ENCODE results near the gene CCDC102B.
"Not testable (repeated sequence)": the region's sequence is repeated elsewhere in the genome, so short reads cannot be mapped to it uniquely, and the experiment has no call there.

CCDC102B gene

DNA sequence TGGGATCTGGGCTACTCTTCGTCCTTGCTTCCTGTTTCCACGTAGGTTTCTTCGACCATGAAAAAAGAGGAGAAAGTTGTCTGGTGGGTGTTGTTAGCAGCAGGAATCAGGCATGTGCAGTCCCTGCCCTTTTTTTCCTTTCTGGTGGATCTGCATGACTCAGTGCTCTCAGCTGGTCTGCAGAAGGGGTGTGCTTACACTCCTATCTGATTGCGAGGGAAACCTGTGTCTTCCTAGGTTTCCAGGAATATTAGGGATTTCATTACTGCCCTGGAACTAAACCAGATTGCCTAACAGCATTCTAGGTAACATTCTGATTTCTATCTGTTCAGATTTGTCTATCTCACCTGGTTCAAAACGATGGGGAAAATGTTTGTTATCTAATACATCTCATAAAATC, 174.3 kb downstream of the CCDC102B start:
- DNase-seq (ENCODE audit: low read depth, low spot score), result peak; percentile 60

DNA sequence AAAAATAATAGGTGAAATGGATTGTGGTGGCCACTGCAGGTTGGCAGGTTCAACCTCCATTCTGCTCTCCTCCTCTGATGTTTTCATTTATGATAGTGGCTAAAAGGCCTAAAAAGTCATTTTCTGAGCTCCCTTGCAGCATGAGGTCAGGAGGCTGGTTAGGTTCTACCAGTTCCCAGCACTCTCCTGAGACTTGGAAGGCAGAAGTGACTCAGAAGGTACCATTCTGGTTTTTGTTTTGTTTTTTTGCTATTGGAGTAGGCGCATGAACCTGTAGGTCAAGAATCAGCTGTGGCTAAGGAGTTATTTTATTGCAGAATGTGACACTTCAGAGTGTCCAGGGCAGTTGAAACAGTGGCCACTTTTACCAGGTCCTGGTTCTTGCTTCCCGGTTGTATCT, 181.9 kb downstream of the CCDC102B start:
- DNase-seq (ENCODE audit: low read depth, low spot score), result no peak

DNA sequence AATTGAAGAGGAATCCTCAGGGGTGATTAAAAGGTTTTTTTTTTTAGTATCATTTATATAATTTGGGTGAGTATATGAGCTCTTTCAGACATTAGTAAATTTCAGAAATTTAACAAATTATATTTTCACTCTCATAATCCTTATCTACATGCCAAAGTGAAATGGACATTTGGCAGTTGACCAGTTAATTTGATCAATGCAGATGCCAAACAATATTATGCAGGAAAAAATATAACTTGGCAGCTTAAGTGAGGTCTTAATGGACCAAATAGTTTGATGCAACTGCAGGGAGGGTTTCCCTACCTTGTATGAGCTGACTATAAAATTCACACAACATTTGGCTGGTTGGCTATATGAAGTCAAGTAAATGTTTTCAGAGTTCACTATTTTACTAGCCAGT, 185.2 kb downstream of the CCDC102B start:
- DNase-seq (ENCODE audit: low read depth, low spot score), result no peak

DNA sequence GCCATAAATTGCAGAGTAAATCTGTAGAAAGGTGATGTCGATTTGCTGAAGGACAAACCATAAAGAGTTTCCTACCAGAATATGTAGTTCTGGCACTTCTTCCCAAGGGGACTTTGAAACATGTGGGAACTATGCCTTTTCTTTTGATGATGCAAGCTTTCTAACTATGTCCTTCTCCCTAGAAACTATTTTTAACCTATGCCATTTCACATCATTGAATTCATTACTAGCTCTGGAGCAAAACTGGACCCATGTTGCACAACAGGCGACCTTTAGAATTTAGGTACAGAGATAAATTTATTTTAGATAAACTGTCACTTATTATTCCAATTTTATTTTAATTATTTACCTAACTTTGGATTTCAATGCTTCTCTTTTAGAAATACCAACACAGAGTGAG, 186.5 kb downstream of the CCDC102B start:
- no peak for DNase-seq (ENCODE audit: low read depth, low spot score)

DNA sequence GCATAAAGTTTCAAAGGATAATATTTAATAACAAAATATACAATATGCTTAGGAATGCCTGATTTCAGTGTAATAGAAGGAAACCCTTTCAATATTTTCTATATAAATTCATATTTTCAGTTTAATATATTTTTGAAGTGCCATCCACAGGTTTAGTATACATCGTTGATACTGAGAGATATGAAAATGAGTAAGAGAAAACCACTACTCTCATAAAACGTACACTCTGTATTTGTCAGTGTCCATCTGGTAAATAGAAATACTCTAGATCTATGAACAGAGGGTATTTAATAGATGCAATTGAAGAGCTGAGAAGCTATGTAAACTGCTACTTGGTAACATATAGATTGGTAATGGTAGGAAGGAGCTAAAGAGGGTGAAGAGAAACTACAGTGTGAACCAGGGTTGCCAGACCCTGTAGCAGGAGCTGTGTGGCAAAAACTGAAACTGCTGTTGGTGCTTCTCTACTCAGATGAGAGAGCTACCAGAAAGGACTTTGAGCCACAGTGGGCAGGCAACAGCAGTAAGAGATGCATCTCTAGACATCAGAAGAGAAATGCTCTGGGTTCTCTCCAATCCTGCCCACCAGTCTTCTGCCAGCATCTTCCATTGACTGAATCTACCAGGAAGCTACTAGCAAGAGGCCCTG, 187.4 kb downstream of the CCDC102B start:
- no peak for DNase-seq (ENCODE audit: low read depth, low spot score)

DNA sequence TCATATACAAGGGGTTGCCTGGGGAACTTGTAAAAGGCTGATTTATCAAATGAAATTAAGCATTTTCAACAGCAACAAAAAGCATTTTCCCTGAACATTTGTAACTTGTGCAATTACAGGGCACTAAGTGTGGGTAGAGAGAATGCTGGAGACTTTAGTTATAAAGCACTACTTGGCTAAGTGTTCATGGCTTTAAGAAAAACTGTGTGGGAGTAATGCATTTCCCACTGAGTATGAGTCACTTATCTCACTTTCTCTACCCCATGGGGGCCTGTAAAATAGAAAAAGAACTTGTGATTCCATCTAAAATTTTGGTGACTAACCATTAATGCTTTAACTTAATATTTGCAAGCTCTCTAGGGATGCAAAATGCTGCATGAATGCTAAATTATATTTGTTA, 193.4 kb downstream of the CCDC102B start:
- DNase-seq (ENCODE audit: low read depth, low spot score), result no peak

DNA sequence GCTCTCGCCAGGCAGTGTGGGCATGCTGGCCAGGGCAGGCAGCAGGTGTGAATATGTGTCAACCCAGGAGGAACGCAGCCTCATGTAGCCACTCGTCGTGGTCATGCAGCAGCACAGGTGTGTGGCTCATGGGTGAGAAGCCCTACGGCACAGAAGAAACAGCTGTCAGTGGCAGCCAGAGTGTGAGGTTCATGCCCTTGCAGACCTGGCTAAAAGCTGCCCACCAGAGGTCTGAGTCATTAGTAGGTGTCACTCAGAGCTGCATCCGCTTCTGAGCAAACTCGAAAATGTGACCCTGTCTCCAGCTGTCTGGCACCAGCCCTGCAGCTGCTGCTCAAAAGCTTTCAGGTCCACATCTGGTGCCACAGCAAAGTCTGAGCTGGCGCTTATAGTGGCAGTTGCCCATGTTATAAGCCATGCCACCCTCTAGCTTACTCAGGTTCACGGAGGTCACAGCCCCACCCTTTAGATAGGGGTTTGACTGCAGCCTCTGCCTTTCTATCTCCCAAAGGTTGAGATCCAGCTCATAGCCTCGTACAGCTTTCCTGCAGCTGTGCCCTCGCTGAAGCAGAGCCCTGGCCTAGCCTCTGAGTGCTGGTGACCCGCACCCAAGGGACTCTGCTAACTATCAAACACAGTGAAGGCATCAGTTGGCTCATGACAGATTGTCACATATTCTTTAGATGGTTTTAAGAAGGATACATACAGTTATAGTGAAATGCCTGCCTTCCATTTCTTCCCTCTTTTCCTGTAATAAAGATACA, 195.0 kb downstream of the CCDC102B start:
- DNase-seq (ENCODE audit: low read depth, low spot score), result no peak

DNA sequence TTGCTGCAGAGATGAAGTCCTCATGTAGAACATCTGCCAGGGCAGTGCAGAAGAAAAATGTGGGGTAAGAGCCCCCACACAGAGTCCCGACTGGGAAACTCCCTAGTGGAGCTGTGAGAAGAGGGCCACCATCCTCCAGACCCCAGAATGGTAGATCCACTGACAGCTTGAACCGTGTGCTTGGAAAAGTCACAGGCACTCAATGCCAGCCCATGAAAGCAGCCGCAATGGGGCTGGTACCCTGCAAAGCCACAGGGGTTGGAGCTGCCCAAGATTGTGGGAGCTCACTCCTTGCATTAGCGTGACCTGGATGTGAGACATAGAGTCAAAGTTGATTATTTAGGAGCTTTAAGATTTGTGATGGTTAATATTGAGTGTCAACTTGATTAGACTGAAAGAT, 197.8 kb downstream of the CCDC102B start:
- DNase-seq (ENCODE audit: low read depth, low spot score), result no peak

DNA sequence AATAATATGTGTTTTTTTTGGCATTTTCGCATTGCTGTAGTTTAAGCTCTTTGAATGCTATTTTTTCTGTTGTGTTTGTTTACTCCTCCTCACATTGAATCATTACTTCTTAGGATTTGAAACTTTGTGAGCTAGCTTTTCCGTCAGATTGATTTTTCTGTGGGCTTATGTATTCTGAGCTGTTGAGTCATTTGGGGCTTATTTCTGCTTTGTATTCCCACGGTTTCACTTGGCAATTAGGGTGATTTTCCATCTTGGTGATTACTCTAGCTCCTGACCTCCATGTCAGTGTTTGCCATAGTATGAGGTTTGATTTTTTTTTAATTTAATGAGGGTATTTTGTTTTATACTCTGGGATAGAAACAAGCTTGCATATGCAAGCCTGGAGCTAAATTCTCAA, 200.0 kb downstream of the CCDC102B start:
- no peak for DNase-seq (ENCODE audit: low read depth, low spot score)

DNA sequence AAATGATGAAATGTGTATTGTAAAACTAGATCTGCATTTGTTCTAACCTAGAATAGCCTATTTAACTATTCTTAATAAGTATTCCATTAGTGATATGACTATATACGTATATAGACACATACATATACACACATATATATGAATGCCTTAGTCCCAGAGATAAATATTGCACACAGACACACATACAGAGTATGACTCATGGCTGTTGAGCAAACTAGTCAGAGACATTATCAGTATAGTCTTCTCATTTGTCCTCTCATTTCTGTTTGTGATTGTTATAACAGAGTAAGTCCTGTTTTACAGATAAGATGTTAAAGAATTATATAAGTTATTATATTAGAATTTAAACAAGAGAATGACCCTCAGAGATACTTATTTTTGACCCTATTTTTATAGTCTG, 202.5 kb downstream of the CCDC102B start:
- no peak for DNase-seq (ENCODE audit: low read depth, low spot score)

DNA sequence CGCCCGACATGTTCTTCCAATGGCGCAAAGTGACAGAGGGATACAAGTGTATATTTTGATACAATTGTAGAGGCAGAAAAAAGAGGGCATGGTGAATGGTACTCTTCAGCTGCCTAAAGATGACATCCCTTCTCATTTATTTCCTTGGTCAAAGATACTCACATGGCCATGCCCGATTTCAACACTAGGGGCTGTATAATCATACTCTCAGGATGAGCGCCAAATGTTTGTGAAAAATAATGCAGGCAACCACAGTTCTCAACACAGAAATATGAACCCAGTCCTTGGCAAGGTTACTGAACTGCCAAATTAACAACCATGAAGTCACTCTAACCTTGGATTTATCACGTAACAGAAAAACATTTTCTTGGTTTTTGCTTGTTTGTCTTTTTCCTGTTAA, 204.4 kb downstream of the CCDC102B start:
- no peak for DNase-seq (ENCODE audit: low read depth, low spot score)

DNA sequence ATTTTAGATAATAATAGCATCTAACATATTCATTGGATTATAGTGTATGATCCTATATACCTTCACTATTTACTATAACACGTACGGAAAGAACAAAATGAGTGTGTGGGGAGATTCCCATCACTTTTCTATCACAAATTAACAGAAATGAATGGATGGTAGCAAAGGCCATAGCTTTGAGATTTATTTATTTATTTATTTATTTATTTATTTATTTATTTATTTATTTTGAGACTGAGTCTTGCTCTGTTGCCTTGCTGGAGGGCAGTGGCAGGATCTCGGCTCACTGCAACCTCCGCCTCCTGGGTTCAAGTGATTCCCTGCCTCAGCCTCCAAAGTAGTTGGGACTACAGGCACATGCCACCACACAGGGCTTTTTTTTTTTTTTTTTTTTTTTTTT, 208.3 kb downstream of the CCDC102B start:
- DNase-seq (ENCODE audit: low read depth, low spot score), result not testable (repeated sequence)

DNA sequence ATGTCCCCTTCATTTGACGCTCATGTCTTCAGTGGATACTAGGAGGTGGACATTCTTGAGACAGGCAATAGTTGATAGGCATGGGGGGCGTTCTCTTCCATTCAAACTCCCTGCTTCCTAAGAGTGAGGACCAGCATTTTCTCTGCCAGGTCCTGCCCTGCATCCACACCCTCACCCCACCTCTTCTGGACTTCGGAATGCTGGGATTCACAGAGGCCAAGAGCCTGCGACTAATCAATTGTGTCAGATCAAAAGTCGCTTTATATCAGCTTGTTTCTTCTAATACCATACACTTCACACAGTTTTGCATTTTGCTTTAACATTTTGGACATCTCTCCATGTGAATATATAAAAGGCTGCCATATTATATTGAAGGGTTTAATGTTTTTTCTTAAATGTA, 210.7 kb downstream of the CCDC102B start:
- DNase-seq (ENCODE audit: low read depth, low spot score), result no peak

DNA sequence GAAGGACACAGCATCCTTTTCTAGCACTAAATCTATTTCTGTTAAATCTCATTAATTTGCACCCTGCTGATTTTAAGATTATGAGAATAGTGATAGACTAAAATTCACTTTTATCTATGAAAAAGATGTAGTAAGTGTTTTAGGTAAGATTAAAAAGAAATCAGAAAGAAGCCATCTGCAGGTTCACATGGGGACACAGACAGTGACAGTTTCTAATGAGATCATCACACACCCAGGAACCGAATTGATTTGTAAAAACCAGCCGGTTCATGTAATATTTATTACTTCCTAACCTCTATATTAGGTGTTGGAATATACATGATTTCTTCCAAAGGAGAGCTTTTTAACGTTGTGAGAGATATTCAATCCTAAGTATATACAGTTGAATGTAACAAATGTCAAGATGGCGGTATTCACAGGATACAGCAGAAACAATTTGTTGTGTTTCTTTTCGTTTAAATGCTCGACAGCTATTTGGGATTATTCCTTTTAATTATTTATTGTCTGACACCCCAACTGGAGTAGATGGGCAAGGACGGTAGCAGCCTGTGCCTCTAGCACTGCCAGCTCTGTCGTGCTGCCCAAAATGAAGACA, 223.4 kb downstream of the CCDC102B start:
- DNase-seq (ENCODE audit: low read depth, low spot score), result no peak

DNA sequence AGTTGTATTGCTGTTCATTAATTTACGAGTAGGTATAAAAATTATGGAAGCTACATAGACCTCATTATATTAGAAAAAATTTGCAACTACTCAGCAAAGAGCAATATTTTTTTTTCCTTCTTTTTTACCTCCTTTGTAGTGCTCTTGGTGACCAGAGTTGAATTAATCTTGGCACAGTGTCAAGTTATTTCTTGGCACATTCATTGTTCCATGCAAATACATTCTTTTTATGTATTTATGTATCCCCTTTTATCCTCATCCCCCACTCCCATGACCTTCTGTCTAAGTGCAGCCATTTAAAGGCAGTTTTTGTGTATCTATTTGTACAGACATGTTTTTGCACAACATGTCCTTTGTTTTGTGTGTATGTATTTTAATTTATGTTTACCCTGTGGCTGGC, 224.5 kb downstream of the CCDC102B start:
- no peak for DNase-seq (ENCODE audit: low read depth, low spot score)

DNA sequence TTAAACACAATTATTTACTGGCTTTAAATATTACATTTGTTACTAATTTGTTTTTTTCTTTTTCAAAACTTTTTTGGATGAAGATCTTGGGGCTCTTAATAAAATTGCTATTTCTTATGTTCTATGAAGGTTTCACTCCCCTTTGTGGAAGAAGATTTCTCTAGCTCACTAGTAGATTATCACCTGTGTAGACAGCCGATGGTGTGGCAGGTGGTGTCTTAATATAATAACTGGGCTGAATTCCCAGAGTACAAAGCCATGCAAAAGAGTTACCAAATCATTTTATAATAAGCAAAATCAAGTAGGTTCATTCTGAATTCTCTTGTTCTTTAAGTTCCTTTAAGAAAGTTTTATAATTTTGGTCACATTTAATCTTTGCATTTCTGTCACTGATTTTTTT, 233.7 kb downstream of the CCDC102B start:
- DNase-seq (ENCODE audit: low read depth, low spot score), result no peak

DNA sequence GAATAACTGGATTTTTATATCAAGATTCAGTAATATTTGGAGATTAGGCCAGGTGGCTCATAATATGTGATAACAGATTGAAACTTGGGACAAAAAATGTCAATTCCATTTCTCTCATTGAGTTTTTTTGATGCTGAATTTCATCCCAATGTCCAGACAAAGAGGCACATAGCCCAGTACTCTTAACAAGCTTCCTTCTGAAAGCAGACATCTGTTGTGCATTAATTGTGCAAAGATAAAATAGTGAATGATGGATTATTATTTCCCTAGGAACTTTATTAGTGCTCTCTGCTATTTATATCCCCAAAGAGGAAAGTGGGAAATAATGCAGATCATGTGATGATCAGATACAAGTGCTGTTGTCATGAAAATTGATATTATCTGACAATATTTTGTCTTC, 234.1 kb downstream of the CCDC102B start:
- no peak for DNase-seq (ENCODE audit: low read depth, low spot score)

DNA sequence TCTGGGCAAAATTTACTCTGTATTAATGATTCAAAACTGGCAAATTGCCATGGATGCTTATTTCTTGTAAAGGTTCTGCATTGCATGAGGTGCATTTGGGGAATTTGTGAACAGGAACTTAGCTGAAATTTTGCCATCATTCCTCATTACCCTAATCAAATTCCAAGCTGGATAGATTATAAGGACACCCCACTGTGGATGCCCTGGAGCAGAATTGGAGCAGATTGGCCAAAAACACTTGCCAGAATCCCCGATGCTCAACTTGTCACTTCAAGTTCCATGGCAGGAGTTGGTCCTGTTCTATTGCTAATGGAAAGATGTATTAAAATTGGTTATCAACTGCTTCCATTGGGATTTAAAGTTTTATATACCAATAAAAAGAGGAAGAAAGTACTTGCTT, 237.9 kb downstream of the CCDC102B start:
- no peak for DNase-seq (ENCODE audit: low read depth, low spot score)

DNA sequence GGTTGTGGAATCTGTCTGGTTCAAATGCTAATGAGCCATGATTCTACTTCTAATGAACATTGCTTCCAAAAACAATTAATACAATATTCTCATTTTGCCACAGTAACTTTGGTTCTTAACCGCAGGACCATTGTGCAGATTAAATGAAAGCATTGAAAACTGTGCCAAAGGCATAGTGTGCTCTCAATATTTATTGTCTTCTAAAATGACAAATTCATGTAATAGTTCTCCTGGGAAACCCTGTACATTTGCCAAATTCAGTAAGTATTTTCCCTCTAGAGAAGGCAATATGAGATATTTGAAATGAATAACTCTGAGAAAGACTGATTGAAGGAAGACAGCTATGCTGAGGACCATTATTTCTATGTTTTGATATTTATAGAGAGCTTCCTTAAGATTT, 246.3 kb downstream of the CCDC102B start:
- DNase-seq (ENCODE audit: low read depth, low spot score), result no peak

DNA sequence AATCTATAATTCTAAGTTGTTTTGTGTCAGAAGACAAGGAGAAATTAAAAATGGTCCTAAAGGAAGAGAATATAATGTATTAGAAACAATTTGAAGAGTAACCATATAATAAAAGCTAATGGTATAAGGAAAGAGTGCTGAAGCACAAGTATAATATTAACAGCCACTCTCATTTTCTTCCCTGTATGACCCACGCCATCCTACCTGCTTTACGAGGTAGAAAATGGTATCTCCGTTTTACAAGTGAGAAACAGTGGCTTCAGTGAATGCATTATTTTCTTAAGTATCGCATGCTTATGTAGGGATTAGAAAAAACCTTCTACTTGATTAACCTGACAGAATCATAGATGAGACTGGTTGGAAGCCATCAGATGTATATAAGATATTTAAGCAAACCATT, 266.2 kb downstream of the CCDC102B start:
- no peak for DNase-seq (ENCODE audit: low read depth, low spot score)

DNA sequence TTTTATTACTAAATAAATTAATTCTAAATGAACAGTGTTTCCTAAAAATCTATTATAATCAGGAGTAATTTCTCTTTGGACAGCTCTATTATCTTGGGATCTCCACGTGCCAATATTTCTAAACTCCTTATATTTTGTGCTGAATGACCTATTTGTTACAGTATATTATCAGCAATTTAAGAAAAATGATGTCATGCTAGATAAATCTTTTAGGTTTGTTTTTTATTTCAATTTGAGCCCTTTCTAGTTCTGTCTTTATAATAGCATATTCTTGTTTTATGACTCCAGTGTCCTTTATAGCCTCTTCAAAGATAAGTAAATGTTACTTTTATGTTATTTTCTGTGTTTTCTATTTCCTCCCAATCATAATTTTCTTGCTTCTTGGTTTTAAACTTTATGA, 269.2 kb downstream of the CCDC102B start:
- DNase-seq (ENCODE audit: low read depth, low spot score), result no peak

DNA sequence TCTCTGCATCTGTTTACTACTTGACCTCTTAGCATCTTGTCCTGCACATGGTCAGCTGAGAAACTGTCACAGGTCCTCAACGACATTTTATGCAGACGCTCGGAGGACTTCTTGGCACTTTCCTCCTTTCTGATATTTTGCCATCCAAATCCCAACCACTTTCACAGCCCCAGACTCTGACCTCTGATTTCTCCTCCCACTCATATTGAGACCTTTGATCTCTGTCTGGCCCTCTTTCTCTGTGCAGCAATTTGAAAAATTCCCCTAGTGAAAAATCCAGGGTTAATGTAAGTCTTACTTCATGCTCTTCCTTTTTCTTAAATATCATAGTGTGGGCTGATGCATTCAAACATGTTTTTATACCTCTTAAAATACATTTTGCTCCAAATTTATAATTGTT, 273.8 kb downstream of the CCDC102B start:
- DNase-seq (ENCODE audit: low read depth, low spot score), result no peak

DNA sequence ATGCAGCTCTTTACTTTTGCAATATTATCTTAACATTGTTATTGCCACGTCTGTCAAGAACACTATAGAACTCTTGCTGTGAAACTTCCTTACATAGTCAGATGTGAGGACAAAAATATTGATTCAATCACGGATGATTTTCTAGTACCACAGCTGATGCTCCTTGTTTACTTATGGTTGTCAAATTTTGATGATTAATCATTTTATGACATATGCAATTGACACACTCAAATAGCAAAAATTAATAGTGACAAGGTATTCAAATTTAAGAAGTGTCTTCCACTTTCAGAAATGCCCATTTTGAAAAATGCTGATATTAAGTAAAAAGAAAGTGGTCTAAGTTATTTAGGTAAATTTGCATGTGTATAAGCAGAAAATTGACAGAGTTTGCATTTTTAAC, 284.0 kb downstream of the CCDC102B start:
- DNase-seq (ENCODE audit: low read depth, low spot score), result no peak

All from ELF-1 (cell line).